ENCODE measurements around the gene ACTL6B.

Gene ACTL6B

DNA sequence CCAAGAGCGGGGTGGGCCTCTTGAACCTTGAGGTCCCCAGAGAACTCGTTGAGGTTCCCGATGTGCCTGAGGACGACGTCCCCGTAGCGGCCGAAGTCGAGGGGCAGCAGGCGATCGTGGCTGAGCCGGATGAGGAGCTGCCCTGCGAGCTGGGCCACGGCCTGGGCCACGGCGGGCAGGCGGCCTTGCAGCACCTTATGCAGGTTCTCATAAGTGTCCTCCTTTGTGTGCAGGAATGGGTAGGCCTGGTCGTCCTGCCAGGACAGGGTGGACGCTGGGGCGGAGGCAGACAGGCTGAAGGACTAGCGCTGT lies 29.1 kb downstream of the ACTL6B start:
- no peak for DNase-seq (ENCODE audit: low read depth in 2 of 2, low spot score in 1 of 2)

- peak; percentile 80 to 82 for DNase-seq (ENCODE audit: low read depth in 2 of 2, low spot score in 1 of 2)
These were observed 29.6 kb downstream of the ACTL6B start for GRCh38 chr7:100626530-100627237.

- DNase-seq (ENCODE audit: low read depth in 2 of 2, low spot score in 1 of 2) = no peak
These were observed 30.2 kb downstream of the ACTL6B start for GRCh38 chr7:100626055-100626454.

- DNase-seq (ENCODE audit: low read depth in 2 of 2, low spot score in 1 of 2) = no peak
These were observed 32.1 kb downstream of the ACTL6B start for GRCh38 chr7:100623951-100624824.

- no peak for DNase-seq (ENCODE audit: low read depth in 2 of 2, low spot score in 1 of 2)
These were observed 34.7 kb downstream of the ACTL6B start for GRCh38 chr7:100621554-100621953.

GRCh38 chr7:100620804-100621203 lies 35.4 kb downstream of the ACTL6B start:
- no peak for DNase-seq (ENCODE audit: low read depth in 2 of 2, low spot score in 1 of 2)

GRCh38 chr7:100620239-100620638 lies 36.0 kb downstream of the ACTL6B start:
- DNase-seq (ENCODE audit: low read depth in 2 of 2, low spot score in 1 of 2) = no peak

DNA sequence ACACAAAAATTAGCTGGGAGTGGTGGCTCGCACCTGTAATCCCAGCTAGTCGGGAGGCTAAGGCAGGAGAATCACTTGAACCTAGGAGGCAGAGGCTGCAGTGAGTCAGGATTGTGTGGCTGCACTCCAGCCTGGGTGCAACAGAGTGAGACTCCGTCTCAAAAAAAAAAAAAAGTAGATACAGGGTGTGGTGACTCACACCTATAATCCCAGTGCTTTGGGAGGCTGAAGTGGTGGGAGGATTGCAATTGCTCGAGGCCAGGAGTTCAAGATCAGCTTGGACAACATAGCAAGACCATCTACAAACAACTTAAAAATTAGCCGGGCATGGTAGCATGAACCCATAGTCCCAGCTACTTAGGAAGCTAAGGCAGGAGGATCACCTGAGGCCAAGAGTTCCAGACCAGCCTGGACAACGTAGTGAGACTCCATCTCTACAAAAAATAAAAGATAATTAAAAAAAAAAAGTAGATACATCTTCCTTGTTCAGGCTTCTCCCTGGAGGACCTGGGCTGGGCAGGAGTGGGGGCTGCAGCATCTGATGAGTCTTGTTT lies 41.9 kb downstream of the ACTL6B start:
- DNase-seq (ENCODE audit: low read depth in 2 of 2, low spot score in 1 of 2) = no peak

- DNase-seq (ENCODE audit: low read depth in 2 of 2, low spot score in 1 of 2) = no peak
These were observed 42.7 kb downstream of the ACTL6B start for GRCh38 chr7:100613412-100614175.

- DNase-seq (ENCODE audit: low read depth in 2 of 2, low spot score in 1 of 2) = no peak
These were observed 43.4 kb downstream of the ACTL6B start for GRCh38 chr7:100612730-100613390.

DNA sequence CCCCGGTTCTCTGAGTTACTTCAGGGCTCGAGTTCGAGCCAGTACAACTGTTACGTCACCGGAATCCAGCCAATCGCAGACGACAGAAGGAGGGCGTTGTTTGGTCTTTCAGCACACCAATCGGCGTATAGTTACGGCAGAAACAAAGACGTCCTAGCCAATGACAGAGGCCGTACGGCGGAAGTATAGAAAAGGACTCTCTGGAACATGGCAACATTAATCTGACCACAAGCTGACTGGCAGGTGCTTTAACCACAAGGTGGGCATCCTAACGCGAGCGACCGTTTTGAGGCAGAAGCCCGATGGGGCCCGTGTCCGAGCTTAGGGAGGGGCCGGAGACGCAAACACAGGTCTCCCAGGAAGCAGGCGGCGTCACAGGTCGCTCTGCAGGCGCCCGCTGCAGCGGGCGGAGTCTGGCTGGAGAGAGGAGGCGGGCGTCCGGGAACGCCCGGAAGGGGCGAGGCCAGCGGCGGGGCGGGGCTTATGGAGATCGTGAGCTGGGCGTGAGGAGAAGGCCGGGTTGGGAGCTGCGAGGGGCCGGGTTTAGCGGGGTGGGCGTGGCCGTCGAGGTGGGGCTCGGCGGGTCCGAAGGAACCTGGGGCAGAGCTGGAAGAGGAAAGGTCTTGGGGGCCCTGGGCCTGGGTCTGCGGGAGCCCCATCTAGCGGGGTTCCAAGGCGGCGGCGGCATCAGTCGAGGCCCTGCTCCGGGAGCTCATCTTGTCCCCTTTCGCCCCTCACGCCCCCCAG lies 44.1 kb downstream of the ACTL6B start, which contains the start of gene MOSPD3:
MOSPD3 (plus strand) TSS at position 558 of the 747 bp plus-strand sequence. CDS start 252 bp downstream, outside the sequence.
- peak; percentile 94 to 95 for DNase-seq (ENCODE audit: low read depth in 2 of 2, low spot score in 1 of 2)

DNA sequence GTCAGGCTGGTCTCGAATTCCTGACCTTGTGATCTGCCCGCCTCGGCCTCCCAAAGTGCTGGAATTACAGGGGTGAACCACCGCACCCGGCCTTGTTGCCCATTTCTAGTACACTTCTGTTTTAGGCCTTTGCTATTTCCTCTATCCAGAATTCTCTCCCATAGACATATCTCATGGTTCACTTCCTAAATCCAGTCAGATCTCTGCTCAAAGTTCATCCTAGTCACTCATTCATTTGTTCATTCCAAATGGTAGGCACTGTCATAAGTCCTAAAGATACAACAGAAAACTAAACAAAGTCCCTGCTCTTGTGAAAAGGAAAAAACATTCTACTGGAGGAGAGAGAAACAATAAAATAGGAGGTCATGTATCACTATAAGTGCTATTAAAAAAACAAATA lies 46.3 kb downstream of the ACTL6B start:
- DNase-seq (ENCODE audit: low read depth in 2 of 2, low spot score in 1 of 2) = no peak

- no peak for DNase-seq (ENCODE audit: low read depth in 2 of 2, low spot score in 1 of 2)
These were observed 49.1 kb downstream of the ACTL6B start for GRCh38 chr7:100607111-100607510.

- DNase-seq (ENCODE audit: low read depth in 2 of 2, low spot score in 1 of 2) = no peak
These were observed 49.9 kb downstream of the ACTL6B start for GRCh38 chr7:100606313-100606712.

GRCh38 chr7:100604976-100605911 lies 51.0 kb downstream of the ACTL6B start:
- DNase-seq (ENCODE audit: low read depth in 2 of 2, low spot score in 1 of 2) = no peak

- peak; percentile 27 to 66 for DNase-seq (ENCODE audit: low read depth in 2 of 2, low spot score in 1 of 2)
These were observed 51.9 kb downstream of the ACTL6B start for GRCh38 chr7:100604028-100604975.

- DNase-seq (ENCODE audit: low read depth in 2 of 2, low spot score in 1 of 2) = no peak
These were observed 52.6 kb downstream of the ACTL6B start for GRCh38 chr7:100603726-100604027.
